Measurements from ENCODE around the gene TBC1D3L.
"Not testable (repeated sequence)": the region's sequence is repeated elsewhere in the genome, so short reads cannot be mapped to it uniquely, and the experiment has no call there.

TBC1D3L gene

DNA sequence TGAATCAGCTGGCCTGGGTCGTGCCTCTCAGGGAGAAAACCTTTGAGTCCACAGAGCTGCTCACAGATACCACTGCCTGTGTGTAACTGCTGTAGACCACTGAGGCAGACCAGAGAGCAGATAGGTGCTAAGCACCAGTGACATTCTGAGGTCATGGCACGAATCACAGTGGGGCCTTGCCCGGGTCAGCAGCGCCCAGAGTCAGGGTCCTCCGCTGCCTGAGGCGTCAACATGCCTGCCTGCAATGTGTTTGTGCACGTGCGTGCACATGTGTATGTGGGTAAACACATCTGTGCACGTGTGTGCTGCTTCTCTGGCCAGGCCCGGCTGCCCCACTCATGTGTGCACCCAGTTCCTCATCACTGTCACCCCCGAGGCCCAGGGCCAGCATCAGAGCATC lies at the start of gene TBC1D3L:
Gene TBC1D3L (minus strand): TSS at position 101 of the 400 bp plus-strand sequence. CDS start 1,540 bp downstream, outside the sequence.
- H3K27me3 ChIP-seq; H3K27ac ChIP-seq; DNase-seq; H3K4me3 ChIP-seq; H3K36me3 ChIP-seq; H3K4me1 ChIP-seq; intact Hi-C loops (cut with DNase I; ENCODE audit: low total_unique reads); H3K9me3 ChIP-seq: not testable (repeated sequence)

DNA sequence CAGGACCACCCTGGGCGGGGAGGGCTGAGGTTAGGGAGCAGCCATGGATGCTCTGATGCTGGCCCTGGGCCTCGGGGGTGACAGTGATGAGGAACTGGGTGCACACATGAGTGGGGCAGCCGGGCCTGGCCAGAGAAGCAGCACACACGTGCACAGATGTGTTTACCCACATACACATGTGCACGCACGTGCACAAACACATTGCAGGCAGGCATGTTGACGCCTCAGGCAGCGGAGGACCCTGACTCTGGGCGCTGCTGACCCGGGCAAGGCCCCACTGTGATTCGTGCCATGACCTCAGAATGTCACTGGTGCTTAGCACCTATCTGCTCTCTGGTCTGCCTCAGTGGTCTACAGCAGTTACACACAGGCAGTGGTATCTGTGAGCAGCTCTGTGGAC lies 14.8 kb upstream of the TBC1D3L start, which contains the start of gene TBC1D3D:
Gene TBC1D3D (plus strand): TSS at position 301 of the 400 bp plus-strand sequence. CDS start 1,585 bp downstream, outside the sequence.
- DNase-seq, H3K9me3 ChIP-seq, H3K27ac ChIP-seq: not testable (repeated sequence)

More for the DNA sequence above, 14.8 kb upstream of the TBC1D3L start, which contains the start of gene TBC1D3D:
- H3K4me1 ChIP-seq; H3K4me3 ChIP-seq; H3K27me3 ChIP-seq; intact Hi-C loops (cut with DNase I; ENCODE audit: low total_unique reads); H3K36me3 ChIP-seq: not testable (repeated sequence)
